Parathyroid adenoma (tissue), 2 donors: ENCODE data around the gene ALKBH1.
"Not testable (repeated sequence)": the region's sequence is repeated elsewhere in the genome, so short reads cannot be mapped to it uniquely, and the experiment has no call there.

ENCODE experiments used
- H2AFZ ChIP-seq: fragments of 300-600 bp; sonication (generic); one replicate; pipeline ENCODE4 v1.7.0; 2017; ENCODE audit warnings: antibody characterized with exemption, mild to moderate bottlenecking
- H3K27ac ChIP-seq: fragments of 300-600 bp; sonication (generic); one replicate; pipeline ENCODE4 v1.7.0; 2017
- H3K27me3 ChIP-seq: fragments of 300-600 bp; sonication (generic); one replicate; pipeline ENCODE4 v1.7.0; 2017; ENCODE audit warnings: low read length; ENCODE audit not compliant: control insufficient read depth, insufficient read depth
- H3K36me3 ChIP-seq: fragments of 300-600 bp; sonication (generic); one replicate; pipeline ENCODE4 v1.7.0; 2017; ENCODE audit warnings: low read length; ENCODE audit not compliant: control insufficient read depth, insufficient read depth
- H3K4me1 ChIP-seq: fragments of 300-600 bp; sonication (generic); one replicate; pipeline ENCODE4 v1.7.0; 2017; ENCODE audit warnings: control low read depth
- H3K4me2 ChIP-seq: fragments of 300-600 bp; sonication (generic); one replicate; pipeline ENCODE4 v1.7.0; 2017; ENCODE audit warnings: low read length
- H3K4me3 ChIP-seq: fragments of 300-600 bp; sonication (generic); one replicate; pipeline ENCODE4 v1.7.0; 2017; ENCODE audit warnings: low read depth, low read length
- H3K79me2 ChIP-seq: fragments of 300-600 bp; sonication (generic); one replicate; pipeline ENCODE4 v1.7.0; 2017; ENCODE audit warnings: control low read depth
- H3K9ac ChIP-seq: fragments of 300-600 bp; sonication (generic); one replicate; pipeline ENCODE4 v1.7.0; 2017; ENCODE audit warnings: mild to moderate bottlenecking
- H3K9me3 ChIP-seq: fragments of 300-600 bp; sonication (generic); one replicate; pipeline ENCODE4 v1.7.0; 2017; ENCODE audit warnings: low read length; ENCODE audit not compliant: control insufficient read depth
- TF ChIP-seq, protein P1 (sequence below): fragments of 300-600 bp; sonication (generic); IDR thresholded peaks from one replicate; pipeline ENCODE4 v1.7.0; 2017; ENCODE audit warnings: antibody characterized with exemption, mild to moderate bottlenecking
- donor health status: primary hyperparathyroidism.

ALKBH1 gene

DNA sequence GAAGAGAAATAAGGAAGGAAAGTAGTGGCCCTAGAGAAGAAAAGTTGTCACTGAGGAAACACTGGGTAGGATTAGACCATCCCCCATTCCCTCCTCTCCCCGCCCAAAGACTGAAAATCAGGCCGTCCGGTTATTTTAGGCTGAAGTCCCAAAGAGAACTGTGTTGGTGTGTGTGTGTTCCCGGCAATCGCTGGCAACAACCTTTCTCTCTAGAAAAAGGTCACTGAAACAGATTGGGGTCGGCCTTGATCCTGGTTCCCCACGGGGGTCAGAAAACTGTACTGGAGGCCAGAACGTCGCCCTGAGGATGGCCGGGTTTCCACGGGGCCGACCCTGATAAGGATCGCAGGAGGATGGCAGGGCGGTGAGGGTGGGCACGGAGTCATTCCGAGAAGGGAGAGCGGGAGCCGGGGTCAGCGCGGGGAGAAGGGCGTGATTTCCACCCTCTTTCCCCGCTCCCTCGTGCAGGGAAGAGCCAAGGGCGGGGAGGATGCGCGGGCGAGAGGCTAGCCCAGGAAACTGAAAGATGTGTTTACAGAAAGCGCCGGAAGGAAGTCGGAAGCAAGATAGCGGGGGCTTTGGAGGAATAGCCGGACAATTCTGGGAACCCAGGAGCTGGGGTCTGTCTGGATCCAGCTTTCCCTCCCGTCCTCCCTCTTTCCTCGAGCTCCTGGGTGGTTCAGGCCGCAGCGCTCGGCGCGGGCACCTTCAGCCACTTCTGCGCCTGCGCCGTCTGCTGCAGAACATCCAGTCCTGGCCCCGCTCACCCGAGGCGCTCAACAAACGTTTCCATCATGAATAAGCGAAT lies 66.1 kb downstream of the ALKBH1 start:
- TF ChIP-seq, protein P1, sequence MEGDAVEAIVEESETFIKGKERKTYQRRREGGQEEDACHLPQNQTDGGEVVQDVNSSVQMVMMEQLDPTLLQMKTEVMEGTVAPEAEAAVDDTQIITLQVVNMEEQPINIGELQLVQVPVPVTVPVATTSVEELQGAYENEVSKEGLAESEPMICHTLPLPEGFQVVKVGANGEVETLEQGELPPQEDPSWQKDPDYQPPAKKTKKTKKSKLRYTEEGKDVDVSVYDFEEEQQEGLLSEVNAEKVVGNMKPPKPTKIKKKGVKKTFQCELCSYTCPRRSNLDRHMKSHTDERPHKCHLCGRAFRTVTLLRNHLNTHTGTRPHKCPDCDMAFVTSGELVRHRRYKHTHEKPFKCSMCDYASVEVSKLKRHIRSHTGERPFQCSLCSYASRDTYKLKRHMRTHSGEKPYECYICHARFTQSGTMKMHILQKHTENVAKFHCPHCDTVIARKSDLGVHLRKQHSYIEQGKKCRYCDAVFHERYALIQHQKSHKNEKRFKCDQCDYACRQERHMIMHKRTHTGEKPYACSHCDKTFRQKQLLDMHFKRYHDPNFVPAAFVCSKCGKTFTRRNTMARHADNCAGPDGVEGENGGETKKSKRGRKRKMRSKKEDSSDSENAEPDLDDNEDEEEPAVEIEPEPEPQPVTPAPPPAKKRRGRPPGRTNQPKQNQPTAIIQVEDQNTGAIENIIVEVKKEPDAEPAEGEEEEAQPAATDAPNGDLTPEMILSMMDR, result no peak

DNA sequence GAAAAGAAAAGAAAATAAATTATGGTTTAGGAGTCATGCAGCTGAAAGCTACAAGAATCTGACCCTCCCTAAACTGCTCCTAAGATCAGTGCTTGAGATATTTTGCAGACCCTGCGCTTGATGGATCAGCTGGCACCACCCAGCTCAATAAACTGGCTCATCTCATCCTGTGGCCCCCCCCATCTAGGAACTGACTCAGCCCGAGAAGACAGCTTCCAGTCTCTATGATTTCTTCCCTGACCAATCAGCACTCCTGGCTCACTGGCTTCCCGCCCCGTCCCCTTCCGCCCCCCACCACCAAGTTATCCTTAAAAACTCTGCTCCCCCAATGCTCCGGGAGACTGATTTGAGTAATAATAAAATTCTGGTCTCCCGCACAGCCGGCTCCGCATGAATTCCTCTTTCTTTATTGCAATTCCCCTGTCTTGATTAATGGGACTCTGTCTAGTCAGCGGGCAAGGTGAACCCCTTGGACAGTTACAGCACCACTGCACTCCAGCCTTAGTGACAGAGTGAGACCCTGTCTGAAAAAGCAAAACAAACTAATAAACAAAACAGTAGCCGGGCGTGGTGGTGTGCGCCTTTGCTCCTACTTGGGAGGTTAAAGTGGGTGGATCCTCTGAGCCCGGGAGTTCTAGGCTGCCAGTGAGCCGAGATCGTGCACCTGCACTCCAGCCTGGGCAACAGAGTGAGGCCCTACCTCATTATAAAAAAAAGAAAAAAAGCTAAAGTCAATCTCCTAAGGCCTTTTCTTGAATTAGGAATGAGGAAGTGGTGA lies 66.9 kb downstream of the ALKBH1 start:
- TF ChIP-seq, protein P1, result no peak
- Histone ChIP-seq H3K9me3 (no peaks in the 10 kb centered on the region), H3K27ac (peak overlapping the region; percentile 80), H3K9ac (no peak overlapping the region), H3K4me2 (no peak overlapping the region), H3K4me3 (no peak overlapping the region), H2AFZ (peak overlapping the region; percentile 84), H3K79me2 (no peaks in the 10 kb centered on the region), H3K36me3 (no peaks in the 10 kb centered on the region), H3K4me1 (no peaks in the 10 kb centered on the region), H3K27me3 (no peaks in the 10 kb centered on the region)

More for the DNA sequence above, 66.1 kb downstream of the ALKBH1 start:
- Histone ChIP-seq H3K27ac (peak overlapping the region; percentile 80), H3K27me3 (no peaks in the 10 kb centered on the region), H3K4me3 (peak overlapping the region; percentile 9), H3K4me2 (peak overlapping the region; percentile 23), H3K4me1 (no peaks in the 10 kb centered on the region), H2AFZ (peak overlapping the region; percentile 84), H3K79me2 (no peaks in the 10 kb centered on the region), H3K36me3 (no peaks in the 10 kb centered on the region), H3K9ac (no peak overlapping the region), H3K9me3 (no peaks in the 10 kb centered on the region)

DNA sequence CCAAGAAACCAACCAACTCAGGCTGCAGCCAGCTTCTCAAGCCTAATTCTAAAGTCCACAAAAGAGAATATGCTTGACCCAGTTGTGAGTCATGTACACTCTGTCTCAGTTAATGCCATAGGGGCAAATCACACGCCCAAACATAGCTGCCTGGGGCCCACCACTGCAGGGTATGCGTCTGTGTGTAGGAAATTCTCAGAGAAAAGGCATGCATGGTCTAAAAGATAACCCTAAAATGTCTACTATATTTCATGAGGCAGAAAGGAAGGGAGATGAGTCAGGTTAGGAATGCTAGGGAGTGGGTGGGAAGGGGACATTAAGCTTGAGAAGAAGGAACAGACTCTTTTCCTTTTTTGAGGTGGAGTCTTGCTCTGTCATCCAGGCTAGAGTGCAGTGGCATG lies 69.1 kb downstream of the ALKBH1 start:
- H3K27ac ChIP-seq, result no peak overlapping the region
- H3K4me3 ChIP-seq, result no peak overlapping the region
- H3K36me3 ChIP-seq, result no peaks in the 10 kb centered on the region
- TF ChIP-seq, protein P1, result no peak
- no peaks in the 10 kb centered on the region for H3K9me3 ChIP-seq
- H3K4me1 ChIP-seq, result no peaks in the 10 kb centered on the region
- no peak overlapping the region for H3K9ac ChIP-seq
- no peak overlapping the region for H2AFZ ChIP-seq
- no peaks in the 10 kb centered on the region for H3K27me3 ChIP-seq
- H3K79me2 ChIP-seq, result no peaks in the 10 kb centered on the region
- no peak overlapping the region for H3K4me2 ChIP-seq

DNA sequence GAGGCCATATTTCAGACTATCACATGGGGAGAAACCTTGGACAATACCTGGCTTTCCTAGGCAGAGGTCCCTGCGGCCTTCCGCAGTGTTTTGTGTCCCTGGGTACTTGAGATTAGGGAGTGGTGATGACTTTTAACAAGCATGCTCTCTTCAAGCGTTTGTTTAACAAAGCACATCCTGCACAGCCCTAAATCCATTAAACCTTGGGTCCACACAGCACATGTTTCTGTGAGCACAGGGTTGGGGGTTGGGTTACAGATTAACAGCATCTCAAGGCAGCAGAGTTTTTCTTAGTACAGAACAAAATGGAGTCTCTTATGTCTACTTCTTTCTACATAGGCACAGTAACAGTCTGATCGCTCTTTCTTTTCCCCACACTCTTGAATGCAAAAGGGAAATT lies 72.0 kb downstream of the ALKBH1 start:
- H3K4me3 ChIP-seq, H3K9me3 ChIP-seq, H3K27me3 ChIP-seq, H3K36me3 ChIP-seq, H3K79me2 ChIP-seq, H3K27ac ChIP-seq, H3K4me2 ChIP-seq, H3K4me1 ChIP-seq, H2AFZ ChIP-seq, H3K9ac ChIP-seq: not testable (repeated sequence)

DNA sequence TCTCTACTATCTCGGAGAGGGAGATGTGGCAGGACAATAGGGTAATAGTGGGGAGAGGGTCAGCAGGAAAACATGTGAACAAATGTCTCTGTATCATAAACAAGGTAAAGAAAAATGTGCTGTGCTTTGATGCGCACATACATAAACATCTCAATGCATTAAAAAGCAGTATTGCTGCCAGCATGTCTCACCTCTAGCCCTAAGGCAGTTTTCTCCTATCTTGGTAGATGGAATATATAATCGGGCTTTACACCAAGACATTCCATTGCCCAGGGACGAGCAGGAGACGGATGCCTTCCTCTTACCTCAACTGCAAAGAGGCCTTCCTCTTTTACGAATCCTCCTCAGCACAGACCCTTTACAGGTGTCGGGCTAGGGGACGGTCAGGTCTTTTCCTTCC lies 72.4 kb downstream of the ALKBH1 start:
- H3K27me3 ChIP-seq, H3K9me3 ChIP-seq, H3K4me2 ChIP-seq, H3K36me3 ChIP-seq, H3K4me1 ChIP-seq, H3K4me3 ChIP-seq, H3K9ac ChIP-seq, H3K79me2 ChIP-seq, H3K27ac ChIP-seq, H2AFZ ChIP-seq: not testable (repeated sequence)
